Endothelial cell of umbilical vein (primary cell): ENCODE measurements around the gene PXYLP1. TPM values are rescaled to one million over a fixed set of nuclear protein-coding genes. Genes with fewer than 3 reads are reported as not detected.

Experiments used
- BruUV-seq: library from RNA; stranded (reverse); fragments of 400-500 nt; replicated peaks from 2 replicates; lab custom pipeline; 2021; lab: Mats Ljungman, UMichigan
- CTCF ChIA-PET: fragments of 300-600, 350-600 bp; sonication (Branson Sonifier 250); formaldehyde crosslinking; loops from one replicate; lab custom pipeline; 2021; ENCODE audit warnings: antibody characterized with exemption, inconsistent platforms; lab: Charles Lee
- POLR2A ChIA-PET: fragments of 300-600, 350-600 bp; sonication (Branson Sonifier 250); formaldehyde crosslinking; loops from one replicate; lab custom pipeline; 2021; ENCODE audit warnings: antibody characterized with exemption, inconsistent platforms; lab: Charles Lee
- DNase-seq: peaks from one replicate; pipeline ENCODE4 v3.0.0-alpha.2; 2011; ENCODE audit warnings: low read depth, low spot score
- FAIRE-seq: peaks from 2 replicates; lab custom pipeline; 2011; peaks lifted over from hg19 to GRCh38; lab: Jason Lieb, UNC
- H2AFZ ChIP-seq: 2 replicates; pipeline ENCODE4 v1.6.0; 2012; ENCODE audit warnings: low read depth, low read length, control low read depth, inconsistent platforms
- H3K27ac ChIP-seq: 2 replicates; pipeline ENCODE4 v1.5.1; 2011; ENCODE audit warnings: low read depth, mild to moderate bottlenecking, control low read depth, low read length, moderate library complexity; ENCODE audit not compliant: insufficient read depth
- H3K27me3 ChIP-seq, 2 experiments: 2 replicates each; pipeline versions ENCODE4 v1.6.0 to v1.6.1; 2011; ENCODE audit warnings: low read length in 2 of 2, mixed read lengths in 1 of 2; ENCODE audit not compliant: control insufficient read depth in 2 of 2, insufficient read depth in 2 of 2
- H3K36me3 ChIP-seq, 2 experiments: 2 replicates in 1 of 2; 3 replicates in 1 of 2; pipeline ENCODE4 v1.5.1; 2011; ENCODE audit warnings: low read length in 2 of 2, mild to moderate bottlenecking in 1 of 2, moderate library complexity in 1 of 2; ENCODE audit not compliant: control insufficient read depth in 2 of 2, insufficient read depth in 2 of 2; ENCODE audit errors: extremely low read depth in 1 of 2
- H3K4me1 ChIP-seq: 3 replicates; pipeline ENCODE4 v1.5.1; 2011; ENCODE audit warnings: mild to moderate bottlenecking, low read length; ENCODE audit not compliant: control insufficient read depth, insufficient read depth; ENCODE audit errors: extremely low read depth
- H3K4me2 ChIP-seq: 2 replicates; pipeline ENCODE4 v1.6.1; 2011; ENCODE audit warnings: low read length, control low read depth, mixed read lengths; ENCODE audit not compliant: insufficient read depth
- H3K4me3 ChIP-seq, 3 experiments: fragments of 200-600 bp in 1 of 3; sonication (generic), shearing (Covaris generic) in 1 of 3; replicated peaks in 1 of 3; 2 replicates each; pipeline ENCODE4 v1.5.1; 2011 to 2016; ENCODE audit warnings: control low read depth in 3 of 3, low read length in 3 of 3, mild to moderate bottlenecking in 2 of 3, inconsistent platforms in 1 of 3, low read depth in 1 of 3, moderate library complexity in 1 of 3; ENCODE audit not compliant: insufficient read depth in 1 of 3
- H3K79me2 ChIP-seq: 2 replicates; pipeline ENCODE4 v1.6.0; 2012; ENCODE audit warnings: low read length, inconsistent platforms; ENCODE audit not compliant: control insufficient read depth, insufficient read depth
- H3K9ac ChIP-seq: replicated peaks from 2 replicates; pipeline ENCODE3; 2011; ENCODE audit warnings: low read length, control low read depth; ENCODE audit not compliant: insufficient read depth; ENCODE audit errors: extremely low read depth
- H3K9me1 ChIP-seq: replicated peaks from 3 replicates; pipeline ENCODE4 v1.6.0; 2011; ENCODE audit warnings: mild to moderate bottlenecking, low read length; ENCODE audit not compliant: control insufficient read depth, insufficient read depth; ENCODE audit errors: extremely low read depth
- H3K9me3 ChIP-seq: replicated peaks from 2 replicates; pipeline ENCODE4 v1.5.1; 2012; ENCODE audit warnings: low read length, inconsistent platforms; ENCODE audit not compliant: control insufficient read depth, insufficient read depth
- H4K20me1 ChIP-seq: replicated peaks from 2 replicates; pipeline ENCODE3; 2011; ENCODE audit warnings: mild to moderate bottlenecking, low read length; ENCODE audit not compliant: control insufficient read depth, insufficient read depth; ENCODE audit errors: extremely low read depth
- FOS ChIP-seq: IDR thresholded peaks from 2 replicates; pipeline ENCODE4 v1.6.1; 2011; ENCODE audit warnings: mild to moderate bottlenecking, low read length, moderate library complexity, borderline replicate concordance; ENCODE audit not compliant: insufficient read depth
- JUN ChIP-seq: IDR thresholded peaks from 2 replicates; pipeline ENCODE4 v1.6.1; 2011; ENCODE audit warnings: borderline replicate concordance, low read depth; ENCODE audit not compliant: insufficient read length, insufficient read depth
- MYC ChIP-seq: IDR thresholded peaks from one replicate; pipeline ENCODE4 v1.6.1; 2011; ENCODE audit warnings: mild to moderate bottlenecking, low read depth, low read length
- POLR2A ChIP-seq: IDR thresholded peaks from 2 replicates; pipeline ENCODE4 v1.6.1; 2012; ENCODE audit warnings: low read depth, mild to moderate bottlenecking, control low read depth, low read length
- POLR2AphosphoS5 ChIP-seq: IDR thresholded peaks from 2 replicates; pipeline ENCODE4 v1.6.1; 2012; ENCODE audit warnings: low read depth, mild to moderate bottlenecking, control low read depth, low read length, moderate library complexity; ENCODE audit not compliant: insufficient read depth
- dilution Hi-C: fragments of 300-500 bp; cut with MboI; formaldehyde crosslinking; loops from one replicate; pipeline ENCODE4 v1.15.0; 2019; ENCODE audit warnings: low sequenced_read_pairs; ENCODE audit not compliant: extremely low pct_ligation_motif_present
- intact Hi-C: fragments of 100-400 bp; cut with micrococcal nuclease; formaldehyde crosslinking; loops from one replicate; pipeline ENCODE4 v1.10.0; 2022
- polyA plus RNA-seq, 4 experiments: library from polyadenylated mRNA; depleted of rRNA in 3 of 4; stranded (reverse) in 3 of 4; unstranded in 1 of 4; fragments of >200 nt; gene quantifications; 2 replicates each; pipeline versions ENCODE4 v1.2.1 to v1.2.3, GENCODE V29; 2011 to 2012; ENCODE audit warnings: missing spikeins in 1 of 4
- total RNA-seq: library from RNA; stranded (reverse); gene quantifications from 2 replicates; pipeline ENCODE4 v1.2.3, GENCODE V29; 2021
- TF ChIP-seq, protein P1 (sequence below): IDR thresholded peaks from 2 replicates; pipeline ENCODE4 v1.6.1; 2011; ENCODE audit not compliant: insufficient read depth, insufficient read length
- TF ChIP-seq, protein P2 (sequence below), 2 donors: IDR thresholded peaks; 1 replicate in 1 of 2; 2 replicates in 1 of 2; pipeline ENCODE4 v1.5.1; 2011; ENCODE audit warnings: low read length in 2 of 2, mild to moderate bottlenecking in 2 of 2, moderate library complexity in 2 of 2, control low read depth in 1 of 2, inconsistent platforms in 1 of 2, low read depth in 1 of 2; ENCODE audit not compliant: insufficient read depth in 1 of 2; ENCODE audit errors: extremely low read depth in 1 of 2

PXYLP1 gene
- total and polyA plus RNA-seq, 2 donors (not counting 3 experiments of a cell fraction or from before 2014, with no cell fraction given) = 0.84 to 1.7 TPM

DNA sequence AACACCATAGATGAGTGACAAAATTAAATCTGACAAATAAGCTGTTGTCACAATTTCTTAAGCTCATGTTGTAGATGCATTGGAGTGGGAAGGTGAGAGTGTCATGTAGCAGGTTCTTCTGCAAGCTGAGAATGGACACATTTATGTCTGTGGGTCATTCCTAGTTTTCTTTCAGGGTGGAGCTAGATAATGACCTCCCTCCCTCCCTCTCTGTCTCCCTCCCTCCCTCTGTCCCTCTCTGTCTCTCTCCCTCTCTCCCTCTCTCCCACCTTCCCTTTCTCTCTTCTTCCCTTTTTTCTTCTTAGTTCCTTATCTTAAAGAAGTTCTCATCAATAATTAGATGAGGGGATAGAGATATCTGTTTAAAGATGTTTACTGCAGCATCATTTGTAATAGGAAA lies 36.0 kb downstream of the PXYLP1 start:
- Histone ChIP-seq H3K27me3 (peaks cover 0 to 8% of the 10 kb centered on the region in 2 experiments), H3K9ac (no peak overlapping the region), H3K4me3 (no peak overlapping the region), H3K4me2 (no peak overlapping the region), H4K20me1 (no peaks in the 10 kb centered on the region), H3K9me3 (no peaks in the 10 kb centered on the region), H3K9me1 (no peaks in the 10 kb centered on the region), H2AFZ (no peak overlapping the region), H3K36me3 (no peaks in the 10 kb centered on the region), H3K4me1 (no peaks in the 10 kb centered on the region), H3K27ac (no peak overlapping the region), H3K79me2 (no peaks in the 10 kb centered on the region)
- dilution Hi-C loops (no loop called here), intact Hi-C loops (no loop called here)
- FAIRE-seq (no peak), DNase-seq (no peak)
- TF ChIP-seq POLR2AphosphoS5 (no peak), FOS (no peak), POLR2A (no peak), MYC (no peak)
- TF ChIP-seq, protein P1, sequence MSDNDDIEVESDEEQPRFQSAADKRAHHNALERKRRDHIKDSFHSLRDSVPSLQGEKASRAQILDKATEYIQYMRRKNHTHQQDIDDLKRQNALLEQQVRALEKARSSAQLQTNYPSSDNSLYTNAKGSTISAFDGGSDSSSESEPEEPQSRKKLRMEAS = no peak
- CTCF ChIA-PET = interaction anchor here (1.1 kb wide), 2 partner anchors 9 to 36 kb away, joined by 3 to 4 read pairs; partner anchors contain the start of gene PXYLP1
- POLR2A ChIA-PET = no interaction called here
- BruUV-seq = no TSS peak

DNA sequence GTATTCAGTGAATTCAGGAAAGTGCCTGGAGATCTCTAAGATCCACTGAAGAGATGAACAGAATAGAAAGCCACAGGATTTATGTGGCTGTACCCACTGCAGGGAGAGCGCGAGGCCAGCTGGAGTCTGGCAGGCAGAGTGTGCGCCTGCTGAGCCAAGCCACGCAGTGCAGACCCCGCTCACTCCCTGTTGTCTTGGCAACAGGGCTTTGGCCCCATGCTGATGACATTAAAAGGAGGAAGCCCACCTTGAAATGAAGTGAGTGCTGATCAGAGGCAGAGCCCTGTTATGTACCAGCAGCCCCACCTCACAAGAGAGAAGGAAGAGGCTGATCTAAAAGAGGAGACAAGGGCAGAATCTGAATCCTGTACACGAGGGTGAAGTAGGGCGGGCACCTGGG lies 36.7 kb downstream of the PXYLP1 start:
- CTCF ChIA-PET = no interaction called here
- TF ChIP-seq MYC (no peak), POLR2AphosphoS5 (no peak), POLR2A (no peak), FOS (no peak), JUN (no peak)
- TF ChIP-seq, protein P2, sequence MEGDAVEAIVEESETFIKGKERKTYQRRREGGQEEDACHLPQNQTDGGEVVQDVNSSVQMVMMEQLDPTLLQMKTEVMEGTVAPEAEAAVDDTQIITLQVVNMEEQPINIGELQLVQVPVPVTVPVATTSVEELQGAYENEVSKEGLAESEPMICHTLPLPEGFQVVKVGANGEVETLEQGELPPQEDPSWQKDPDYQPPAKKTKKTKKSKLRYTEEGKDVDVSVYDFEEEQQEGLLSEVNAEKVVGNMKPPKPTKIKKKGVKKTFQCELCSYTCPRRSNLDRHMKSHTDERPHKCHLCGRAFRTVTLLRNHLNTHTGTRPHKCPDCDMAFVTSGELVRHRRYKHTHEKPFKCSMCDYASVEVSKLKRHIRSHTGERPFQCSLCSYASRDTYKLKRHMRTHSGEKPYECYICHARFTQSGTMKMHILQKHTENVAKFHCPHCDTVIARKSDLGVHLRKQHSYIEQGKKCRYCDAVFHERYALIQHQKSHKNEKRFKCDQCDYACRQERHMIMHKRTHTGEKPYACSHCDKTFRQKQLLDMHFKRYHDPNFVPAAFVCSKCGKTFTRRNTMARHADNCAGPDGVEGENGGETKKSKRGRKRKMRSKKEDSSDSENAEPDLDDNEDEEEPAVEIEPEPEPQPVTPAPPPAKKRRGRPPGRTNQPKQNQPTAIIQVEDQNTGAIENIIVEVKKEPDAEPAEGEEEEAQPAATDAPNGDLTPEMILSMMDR (IDR thresholded peaks at IDR 0.05; ENCODE audit: extremely low read depth in 1 of 2, insufficient read depth in 1 of 2, low read depth in 1 of 2, low read length in 2 of 2) = no peak
- Histone ChIP-seq H3K4me1 (no peaks in the 10 kb centered on the region), H4K20me1 (no peaks in the 10 kb centered on the region), H3K4me2 (no peak overlapping the region), H3K79me2 (no peaks in the 10 kb centered on the region), H3K9me1 (no peaks in the 10 kb centered on the region), H3K4me3 (no peak overlapping the region), H3K9me3 (no peaks in the 10 kb centered on the region), H2AFZ (no peak overlapping the region), H3K9ac (no peak overlapping the region), H3K27ac (no peak overlapping the region), H3K27me3 (peaks cover 0 to 8% of the 10 kb centered on the region in 2 experiments), H3K36me3 (no peaks in the 10 kb centered on the region)
- BruUV-seq = no TSS peak
- POLR2A ChIA-PET = no interaction called here
- DNase-seq (no peak), FAIRE-seq (no peak)
- dilution Hi-C loops (no loop called here), intact Hi-C loops (no loop called here)
